ENCODE measurements around the gene ZRANB3. TPM values are rescaled to one million over a fixed set of nuclear protein-coding genes. Genes with fewer than 3 reads are reported as not detected.

Gene ZRANB3
- total and polyA plus RNA-seq, 2 of the 13 experiments (the other 11 are each of a cell fraction or from before 2014, with no cell fraction given): 5.8 to 25.2 TPM

GRCh38 chr2:135473567-135473966 lies 57.5 kb downstream of the ZRANB3 start:
- FAIRE-seq (peak; percentile 56), DNase-seq (ENCODE audit: low spot score) (peak; percentile 57)
- intact Hi-C loops (cut with micrococcal nuclease; ENCODE audit: unreplicated experiment): loop anchor here (1.0 to 5.0 kb wide), 4 partner anchors 59 to 469 kb away; partner anchors contain the start of genes R3HDM1 and ZRANB3
- TF ChIP-seq ATF4 (CRISPR knock-in tag; IDR thresholded peaks at IDR 0.05): no peak
- TF ChIP-seq RCOR2 (CRISPR knock-in tag; IDR thresholded peaks at IDR 0.05): no peak
- TF ChIP-seq ZNF737 (CRISPR knock-in tag; IDR thresholded peaks at IDR 0.05; ENCODE audit: borderline replicate concordance): no peak
- TF ChIP-seq ZMYM4 (CRISPR knock-in tag; IDR thresholded peaks at IDR 0.05): no peak
- TF ChIP-seq NFYC (CRISPR knock-in tag; IDR thresholded peaks at IDR 0.05): no peak
- no peak for TF ChIP-seq TEAD3 (CRISPR knock-in tag; optimal IDR thresholded peaks at IDR 0.05; ENCODE audit: borderline replicate concordance)
- TF ChIP-seq GZF1 (CRISPR knock-in tag; IDR thresholded peaks at IDR 0.05): no peak
- TF ChIP-seq ZNF687 (CRISPR knock-in tag; IDR thresholded peaks at IDR 0.05): no peak
- 0 out of 2 replicates have a peak, but pooled peaks have one; percentile 62 for TF ChIP-seq SMAD3 (CRISPR knock-in tag; IDR thresholded peaks at IDR 0.05)
- 0 out of 2 replicates have a peak, but pooled peaks have one; percentile 47 for TF ChIP-seq ZGPAT (CRISPR knock-in tag; IDR thresholded peaks at IDR 0.05)
- peak; percentile 29; the same call in 1 of the 2 replicates for TF ChIP-seq SP5 (CRISPR knock-in tag; IDR thresholded peaks at IDR 0.05; ENCODE audit: borderline replicate concordance, low read depth)
- TF ChIP-seq STAT5B (CRISPR knock-in tag; IDR thresholded peaks at IDR 0.05): no peak

More at GRCh38 chr2:135473567-135473966, 57.5 kb downstream of the ZRANB3 start:
- Histone ChIP-seq H3K4me2 (ENCODE audit: low read depth, low read length) (no peak overlapping the region), H3K4me1 (ENCODE audit: insufficient read depth, low read length) (no peaks in the 10 kb centered on the region), H3K9ac (ENCODE audit: insufficient read depth, low read depth, low read length) (no peak overlapping the region), H3K9me3 (ENCODE audit: low read length) (no peaks in the 10 kb centered on the region), H3K4me3 (replicated peaks in 1 of 3; ENCODE audit: insufficient read depth in 1 of 3, low read depth in 2 of 3, low read length in 3 of 3) (no peak overlapping the region), H3K79me2 (ENCODE audit: insufficient read depth, low read length) (no peaks in the 10 kb centered on the region), H3K27me3 (ENCODE audit: control insufficient read depth in 1 of 2, insufficient read depth in 2 of 2, low read length in 2 of 2) (no peaks in the 10 kb centered on the region), H2AFZ (ENCODE audit: low read length) (no peak overlapping the region), H3K27ac (ENCODE audit: extremely low read length, insufficient read depth, low read length) (no peak overlapping the region), H3K36me3 (replicated peaks in 1 of 2; ENCODE audit: control insufficient read depth in 1 of 2, insufficient read depth in 2 of 2, low read length in 2 of 2) (no peaks in the 10 kb centered on the region; a peak in 2 of 5 replicates), H4K20me1 (ENCODE audit: insufficient read depth, low read length) (no peaks in the 10 kb centered on the region)
- 21% methylated on average over 2 of the region's 2 CpGs for WGBS (ENCODE audit: low lambda C conversion rate)
- ATAC-seq: peak; percentile 87
- POLR2A ChIA-PET: interaction anchor here (1.0 kb wide), 1 partner anchor 57 kb away, joined by 7 read pairs; the partner anchor contains the start of genes R3HDM1 and ZRANB3
- CTCF ChIA-PET (ENCODE audit: low intra/inter-chr PET ratio, low total read pairs): interaction anchor here (0.9 to 1.9 kb wide), 4 partner anchors 127 to 469 kb away, joined by 3 to 27 read pairs (median 6); no protein-coding TSS in a partner anchor
- in situ Hi-C loops (cut with HindIII; ENCODE audit: extremely low pct_ligation_motif_present, low pct_unique_long_range_greater_than_20kb): loop anchor here (5.0 kb wide), 1 partner anchor 239 kb away; no protein-coding TSS in a partner anchor
- no TSS peak for BruUV-seq (replicated peaks)

Data from HepG2 (cell line).